ENCODE measurements around the gene ABCC8. TPM values are rescaled to one million over a fixed set of nuclear protein-coding genes. Genes with fewer than 3 reads are reported as not detected.

ABCC8 gene
- total and polyA plus RNA-seq, 9 of the 15 experiments (the other 6 are each of a cell fraction or from before 2014, with no cell fraction given), result not detected

- H3K27ac ChIP-seq (ENCODE audit: extremely low read depth, low read depth, low read length), result no peak overlapping the region
- in situ Hi-C loops (cut with MboI) (no loop called here), intact Hi-C loops (cut with micrococcal nuclease) (no loop called here)
- no peak for TF ChIP-seq ZNF77 (CRISPR knock-in tag; IDR thresholded peaks at IDR 0.05)
- no peak for TF ChIP-seq MAFK (IDR thresholded peaks at IDR 0.05; ENCODE audit: low read length)
- no peak for TF ChIP-seq KDM2B (CRISPR knock-in tag; IDR thresholded peaks at IDR 0.05)
- no peak for TF ChIP-seq ETS2 (tag; IDR thresholded peaks at IDR 0.05; ENCODE audit: borderline replicate concordance, poor library complexity, severe bottlenecking)
- TF ChIP-seq HDAC2 (IDR thresholded peaks at IDR 0.05), result no peak
- no peak for TF ChIP-seq ZNF586 (CRISPR knock-in tag; conservative IDR thresholded peaks at IDR 0.05)
- TF ChIP-seq PBX2 (CRISPR knock-in tag; IDR thresholded peaks at IDR 0.05; ENCODE audit: low read depth), result no peak
- TF ChIP-seq PBX2 (tag; conservative IDR thresholded peaks at IDR 0.05; ENCODE audit: low read depth), result no peak
- no peak for TF ChIP-seq ID3 (CRISPR knock-in tag; IDR thresholded peaks at IDR 0.05)
- no peak for TF ChIP-seq ID3 (tag; IDR thresholded peaks at IDR 0.05)
- no peak for TF ChIP-seq ELF1 (tag; IDR thresholded peaks at IDR 0.05)
- no peak for TF ChIP-seq ZBTB33 (CRISPR knock-in tag; IDR thresholded peaks at IDR 0.05)
- TF ChIP-seq HDAC3 (IDR thresholded peaks at IDR 0.05; ENCODE audit: borderline replicate concordance, partially characterized antibody), result no peak
- TF ChIP-seq BDP1 (IDR thresholded peaks at IDR 0.05; ENCODE audit: insufficient read depth, insufficient read length), result no peak
- no peak for TF ChIP-seq TBL1XR1 (IDR thresholded peaks at IDR 0.05; ENCODE audit: low read length in 2 of 2)
- TF ChIP-seq TCF15 (CRISPR knock-in tag; IDR thresholded peaks at IDR 0.05), result no peak
- H3K4me1 ChIP-seq (replicated peaks in 1 of 2; ENCODE audit: control insufficient read depth in 2 of 2, insufficient read depth in 2 of 2, low read length in 2 of 2), result 0 out of 5 replicates have a peak, but pooled peaks cover 0 to 8% of the 10 kb centered on the region in 2 experiments
- FAIRE-seq (no peak), ATAC-seq (no peak), DNase-seq (ENCODE audit: extremely low read depth in 1 of 4, low spot score in 3 of 4) (no peak)
- no peak overlapping the region for H2AFZ ChIP-seq (ENCODE audit: low read depth, low read length)
- ChIA-PET POLR2A (no interaction called here), CTCF (ENCODE audit: low intra/inter-chr PET ratio) (no interaction called here)
- H3K4me2 ChIP-seq (ENCODE audit: insufficient read depth, low read length), result no peak overlapping the region
- H3K27me3 ChIP-seq (ENCODE audit: control insufficient read depth in 2 of 2, insufficient read depth in 2 of 2, low read length in 2 of 2), result peaks cover 9 to 32% of the 10 kb centered on the region in 2 experiments; a peak in 4 of 5 replicates
- 0% methylated on average over 3 of the region's 3 CpGs for whole genome bisulfite sequencing (ENCODE audit: insufficient coverage, low coverage, missing lambda C conversion rate)
- no TSS peak for BruUV-seq (replicated peaks)
- no peaks in the 10 kb centered on the region for H3K79me2 ChIP-seq (ENCODE audit: control insufficient read depth, insufficient read depth, low read length)
- H3K9me3 ChIP-seq (replicated peaks; ENCODE audit: control insufficient read depth, insufficient read depth, low read depth, low read length), result no peaks in the 10 kb centered on the region
- no peak overlapping the region for H3K4me3 ChIP-seq
- no peak overlapping the region for H3K9ac ChIP-seq (ENCODE audit: insufficient read depth in 1 of 2, low read depth in 2 of 2, low read length in 2 of 2)
- no peaks in the 10 kb centered on the region for H3K36me3 ChIP-seq (ENCODE audit: control insufficient read depth, insufficient read depth, low read length)
- no peaks in the 10 kb centered on the region for H3K9me1 ChIP-seq (ENCODE audit: control insufficient read depth, insufficient read depth, low read length)
- no peaks in the 10 kb centered on the region for H4K20me1 ChIP-seq (replicated peaks; ENCODE audit: control insufficient read depth, insufficient read depth, low read length)
Measured at GRCh38 chr11:17472467-17472866, 4.2 kb downstream of the ABCC8 start.
